Body of pancreas (tissue), 4 donors: ENCODE results near the gene TMEM178B.

Experiments used
- POLR2A ChIP-seq, 3 donors: fragments of 450-650 bp; IDR thresholded peaks; one replicate each; pipeline ENCODE4 v1.6.1; 2016; ENCODE audit warnings: antibody characterized with exemption in 3 of 3, mild to moderate bottlenecking in 2 of 3
- TF ChIP-seq, protein P1 (sequence below), 7 experiments: fragments of 450-650 bp in 4 of 7; fragments of 200-600 bp in 3 of 7; sonication (generic) in 3 of 7; IDR thresholded peaks; one replicate each; pipeline ENCODE4 v1.5.1; 2016 to 2019; ENCODE audit warnings: antibody characterized with exemption in 7 of 7

DNA sequence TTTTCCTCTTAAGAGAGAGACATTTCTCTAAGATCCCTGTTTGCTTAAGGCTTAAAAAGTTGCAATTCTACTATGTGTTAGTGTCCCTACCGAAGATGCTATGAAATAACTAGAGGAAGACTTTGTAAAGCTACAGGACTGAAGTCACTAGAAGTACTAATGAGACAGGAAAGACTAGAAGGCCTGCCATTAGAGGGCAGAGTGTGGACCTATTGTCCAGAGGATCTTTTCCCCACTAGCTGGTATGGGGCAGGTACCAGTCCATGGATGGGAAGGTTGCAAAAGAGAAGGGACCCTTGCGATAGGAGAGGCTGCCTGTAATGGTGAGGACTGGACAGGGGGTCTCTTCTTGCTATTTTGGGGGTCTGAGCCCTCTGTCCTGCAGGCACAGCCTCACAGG is 178.1 kb downstream of the TMEM178B start:
- TF ChIP-seq POLR2A (IDR thresholded peaks at IDR 0.05), result no peak
- TF ChIP-seq, protein P1, sequence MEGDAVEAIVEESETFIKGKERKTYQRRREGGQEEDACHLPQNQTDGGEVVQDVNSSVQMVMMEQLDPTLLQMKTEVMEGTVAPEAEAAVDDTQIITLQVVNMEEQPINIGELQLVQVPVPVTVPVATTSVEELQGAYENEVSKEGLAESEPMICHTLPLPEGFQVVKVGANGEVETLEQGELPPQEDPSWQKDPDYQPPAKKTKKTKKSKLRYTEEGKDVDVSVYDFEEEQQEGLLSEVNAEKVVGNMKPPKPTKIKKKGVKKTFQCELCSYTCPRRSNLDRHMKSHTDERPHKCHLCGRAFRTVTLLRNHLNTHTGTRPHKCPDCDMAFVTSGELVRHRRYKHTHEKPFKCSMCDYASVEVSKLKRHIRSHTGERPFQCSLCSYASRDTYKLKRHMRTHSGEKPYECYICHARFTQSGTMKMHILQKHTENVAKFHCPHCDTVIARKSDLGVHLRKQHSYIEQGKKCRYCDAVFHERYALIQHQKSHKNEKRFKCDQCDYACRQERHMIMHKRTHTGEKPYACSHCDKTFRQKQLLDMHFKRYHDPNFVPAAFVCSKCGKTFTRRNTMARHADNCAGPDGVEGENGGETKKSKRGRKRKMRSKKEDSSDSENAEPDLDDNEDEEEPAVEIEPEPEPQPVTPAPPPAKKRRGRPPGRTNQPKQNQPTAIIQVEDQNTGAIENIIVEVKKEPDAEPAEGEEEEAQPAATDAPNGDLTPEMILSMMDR (IDR thresholded peaks at IDR 0.05), result no peak
